ENCODE data around the gene STON2.

The STON2 gene

GRCh38 chr14:81286574-81287370 lies 113.4 kb downstream of the STON2 start:
- TF ChIP-seq SUZ12 (IDR thresholded peaks at IDR 0.05; ENCODE audit: extremely low read depth, insufficient read depth, insufficient read length) (no peak), YY1 (IDR thresholded peaks at IDR 0.05; ENCODE audit: insufficient read depth, insufficient read length) (no peak), ZNF274 (IDR thresholded peaks at IDR 0.05; ENCODE audit: low read depth, low read length) (no peak)
- no peak for DNase-seq (ENCODE audit: low read depth, low spot score)
- Histone ChIP-seq H3K9me3 (ENCODE audit: insufficient read depth, low read length) (peaks cover 23% of the 10 kb centered on the region), H3K4me3 (ENCODE audit: insufficient read length, low read depth) (no peak overlapping the region), H3K27me3 (ENCODE audit: insufficient read depth, insufficient read length) (no peaks in the 10 kb centered on the region), H3K36me3 (ENCODE audit: insufficient read depth, insufficient read length, low read length) (peaks cover 7% of the 10 kb centered on the region), H3K4me1 (ENCODE audit: insufficient read depth, insufficient read length) (no peaks in the 10 kb centered on the region), H3K9ac (ENCODE audit: insufficient read length, low read depth) (no peak overlapping the region)

- Histone ChIP-seq H3K9ac (ENCODE audit: insufficient read length, low read depth) (no peak overlapping the region), H3K4me3 (ENCODE audit: insufficient read length, low read depth) (no peak overlapping the region), H3K4me1 (ENCODE audit: insufficient read depth, insufficient read length) (no peaks in the 10 kb centered on the region), H3K9me3 (ENCODE audit: insufficient read depth, low read length) (peaks cover 16% of the 10 kb centered on the region; the same call in 1 of the 2 replicates), H3K36me3 (ENCODE audit: insufficient read depth, insufficient read length, low read length) (peaks cover 5% of the 10 kb centered on the region), H3K27me3 (ENCODE audit: insufficient read depth, insufficient read length) (no peaks in the 10 kb centered on the region)
- no peak for DNase-seq (ENCODE audit: low read depth, low spot score)
- TF ChIP-seq ZNF274 (IDR thresholded peaks at IDR 0.05; ENCODE audit: low read depth, low read length) (no peak), SUZ12 (IDR thresholded peaks at IDR 0.05; ENCODE audit: extremely low read depth, insufficient read depth, insufficient read length) (no peak), YY1 (IDR thresholded peaks at IDR 0.05; ENCODE audit: insufficient read depth, insufficient read length) (no peak)
These were observed 114.9 kb downstream of the STON2 start for GRCh38 chr14:81285245-81285644.

- Histone ChIP-seq H3K9ac (ENCODE audit: insufficient read length, low read depth) (no peak overlapping the region), H3K9me3 (ENCODE audit: insufficient read depth, low read length) (no peaks in the 10 kb centered on the region), H3K4me3 (ENCODE audit: insufficient read length, low read depth) (no peak overlapping the region), H3K36me3 (ENCODE audit: insufficient read depth, insufficient read length, low read length) (peaks cover 18% of the 10 kb centered on the region), H3K4me1 (ENCODE audit: insufficient read depth, insufficient read length) (no peaks in the 10 kb centered on the region), H3K27me3 (ENCODE audit: insufficient read depth, insufficient read length) (no peaks in the 10 kb centered on the region)
- no peak for DNase-seq (ENCODE audit: low read depth, low spot score)
- TF ChIP-seq YY1 (IDR thresholded peaks at IDR 0.05; ENCODE audit: insufficient read depth, insufficient read length) (no peak), ZNF274 (IDR thresholded peaks at IDR 0.05; ENCODE audit: low read depth, low read length) (no peak), SUZ12 (IDR thresholded peaks at IDR 0.05; ENCODE audit: extremely low read depth, insufficient read depth, insufficient read length) (no peak)
These were observed 118.8 kb downstream of the STON2 start for GRCh38 chr14:81281332-81281731.

- no peak for DNase-seq (ENCODE audit: low read depth, low spot score)
- Histone ChIP-seq H3K36me3 (ENCODE audit: insufficient read depth, insufficient read length, low read length) (peaks cover 28% of the 10 kb centered on the region), H3K9me3 (ENCODE audit: insufficient read depth, low read length) (no peaks in the 10 kb centered on the region), H3K27me3 (ENCODE audit: insufficient read depth, insufficient read length) (no peaks in the 10 kb centered on the region), H3K4me3 (ENCODE audit: insufficient read length, low read depth) (no peak overlapping the region), H3K9ac (ENCODE audit: insufficient read length, low read depth) (no peak overlapping the region), H3K4me1 (ENCODE audit: insufficient read depth, insufficient read length) (no peaks in the 10 kb centered on the region)
- TF ChIP-seq YY1 (IDR thresholded peaks at IDR 0.05; ENCODE audit: insufficient read depth, insufficient read length) (no peak), SUZ12 (IDR thresholded peaks at IDR 0.05; ENCODE audit: extremely low read depth, insufficient read depth, insufficient read length) (no peak), ZNF274 (IDR thresholded peaks at IDR 0.05; ENCODE audit: low read depth, low read length) (no peak)
These were observed 119.9 kb downstream of the STON2 start for GRCh38 chr14:81280136-81280791.

GRCh38 chr14:81277096-81277495 lies 123.0 kb downstream of the STON2 start:
- no peaks in the 10 kb centered on the region for H3K27me3 ChIP-seq (ENCODE audit: insufficient read depth, insufficient read length)
- no peak for DNase-seq (ENCODE audit: low read depth, low spot score)
- H3K36me3 ChIP-seq (ENCODE audit: insufficient read depth, insufficient read length, low read length) = peaks cover 30% of the 10 kb centered on the region
- H3K4me3 ChIP-seq (ENCODE audit: insufficient read length, low read depth) = no peak overlapping the region
- TF ChIP-seq ZNF274 (IDR thresholded peaks at IDR 0.05; ENCODE audit: low read depth, low read length) (no peak), YY1 (IDR thresholded peaks at IDR 0.05; ENCODE audit: insufficient read depth, insufficient read length) (no peak), SUZ12 (IDR thresholded peaks at IDR 0.05; ENCODE audit: extremely low read depth, insufficient read depth, insufficient read length) (no peak)
- no peaks in the 10 kb centered on the region for H3K9me3 ChIP-seq (ENCODE audit: insufficient read depth, low read length)
- H3K4me1 ChIP-seq (ENCODE audit: insufficient read depth, insufficient read length) = peaks cover 2% of the 10 kb centered on the region
- no peak overlapping the region for H3K9ac ChIP-seq (ENCODE audit: insufficient read length, low read depth)

- Histone ChIP-seq H3K27me3 (ENCODE audit: insufficient read depth, insufficient read length) (no peaks in the 10 kb centered on the region), H3K36me3 (ENCODE audit: insufficient read depth, insufficient read length, low read length) (peaks cover 30% of the 10 kb centered on the region), H3K9ac (ENCODE audit: insufficient read length, low read depth) (no peak overlapping the region), H3K4me1 (ENCODE audit: insufficient read depth, insufficient read length) (peaks cover 2% of the 10 kb centered on the region), H3K4me3 (ENCODE audit: insufficient read length, low read depth) (no peak overlapping the region), H3K9me3 (ENCODE audit: insufficient read depth, low read length) (no peaks in the 10 kb centered on the region)
- TF ChIP-seq ZNF274 (IDR thresholded peaks at IDR 0.05; ENCODE audit: low read depth, low read length) (no peak), SUZ12 (IDR thresholded peaks at IDR 0.05; ENCODE audit: extremely low read depth, insufficient read depth, insufficient read length) (no peak), YY1 (IDR thresholded peaks at IDR 0.05; ENCODE audit: insufficient read depth, insufficient read length) (no peak)
- no peak for DNase-seq (ENCODE audit: low read depth, low spot score)
These were observed 123.8 kb downstream of the STON2 start for GRCh38 chr14:81276073-81277069.

All from NT2/D1 (cell line).